ENCODE measurements around the gene NUP188. TPM values are rescaled to one million over a fixed set of nuclear protein-coding genes. Genes with fewer than 3 reads are reported as not detected.

Gene NUP188
- total and polyA plus RNA-seq, 2 experiments from 2014 or later: 35.8 to 52.0 TPM

- no peaks in the 10 kb centered on the region for H3K27me3 ChIP-seq
- no peak overlapping the region for H3K4me3 ChIP-seq
- H3K27ac ChIP-seq: no peak overlapping the region
- H3K9me3 ChIP-seq (ENCODE audit: low read depth): no peaks in the 10 kb centered on the region
- H3K36me3 ChIP-seq: peaks cover 11% of the 10 kb centered on the region
- no peak for TF ChIP-seq CTCF (IDR thresholded peaks at IDR 0.05; ENCODE audit: low read depth, low read length)
- no peaks in the 10 kb centered on the region for H3K4me1 ChIP-seq (ENCODE audit: low read depth)
- no peak for DNase-seq (ENCODE audit: low read depth in 1 of 2, low spot score in 1 of 2)
Measured at GRCh38 chr9:129012893-129013448, 65.5 kb downstream of the NUP188 start.

GRCh38 chr9:129013674-129014073 is 66.2 kb downstream of the NUP188 start:
- Histone ChIP-seq H3K27ac (no peak overlapping the region), H3K36me3 (peaks cover 11% of the 10 kb centered on the region), H3K9me3 (ENCODE audit: low read depth) (no peaks in the 10 kb centered on the region), H3K4me3 (no peak overlapping the region), H3K27me3 (no peaks in the 10 kb centered on the region), H3K4me1 (ENCODE audit: low read depth) (no peaks in the 10 kb centered on the region)
- TF ChIP-seq CTCF (IDR thresholded peaks at IDR 0.05; ENCODE audit: low read depth, low read length): no peak
- DNase-seq (ENCODE audit: low read depth in 1 of 2, low spot score in 1 of 2): no peak

GRCh38 chr9:129014124-129014523 is 66.6 kb downstream of the NUP188 start:
- Histone ChIP-seq H3K36me3 (peaks cover 11% of the 10 kb centered on the region), H3K9me3 (ENCODE audit: low read depth) (no peaks in the 10 kb centered on the region), H3K4me3 (no peak overlapping the region), H3K27me3 (no peaks in the 10 kb centered on the region), H3K27ac (no peak overlapping the region), H3K4me1 (ENCODE audit: low read depth) (no peaks in the 10 kb centered on the region)
- DNase-seq (ENCODE audit: low read depth in 1 of 2, low spot score in 1 of 2): no peak
- no peak for TF ChIP-seq CTCF (IDR thresholded peaks at IDR 0.05; ENCODE audit: low read depth, low read length)

GRCh38 chr9:129014608-129015007 is 67.1 kb downstream of the NUP188 start:
- Histone ChIP-seq H3K4me3 (no peak overlapping the region), H3K4me1 (ENCODE audit: low read depth) (no peaks in the 10 kb centered on the region), H3K36me3 (peaks cover 11% of the 10 kb centered on the region), H3K9me3 (ENCODE audit: low read depth) (no peaks in the 10 kb centered on the region), H3K27ac (no peak overlapping the region), H3K27me3 (no peaks in the 10 kb centered on the region)
- DNase-seq (ENCODE audit: low read depth in 1 of 2, low spot score in 1 of 2): no peak
- no peak for TF ChIP-seq CTCF (IDR thresholded peaks at IDR 0.05; ENCODE audit: low read depth, low read length)

GRCh38 chr9:129021091-129021490 is 73.6 kb downstream of the NUP188 start:
- H3K27me3 ChIP-seq: no peaks in the 10 kb centered on the region
- H3K9me3 ChIP-seq (ENCODE audit: low read depth): no peaks in the 10 kb centered on the region
- H3K4me3 ChIP-seq: no peak overlapping the region
- no peak for DNase-seq (ENCODE audit: low read depth in 1 of 2, low spot score in 1 of 2)
- H3K27ac ChIP-seq: peak overlapping the region; percentile 21
- peaks cover 2% of the 10 kb centered on the region for H3K4me1 ChIP-seq (ENCODE audit: low read depth)
- no peaks in the 10 kb centered on the region for H3K36me3 ChIP-seq
- TF ChIP-seq CTCF (IDR thresholded peaks at IDR 0.05; ENCODE audit: low read depth, low read length): no peak

Measured in cardiac muscle cell (in vitro differentiated cells and primary cell).